ENCODE results near the gene LRFN3. TPM values are rescaled to one million over a fixed set of nuclear protein-coding genes. Genes with fewer than 3 reads are reported as not detected.

The LRFN3 gene
- total and polyA plus RNA-seq, 3 donors from 2014 or later, result 12.7 to 31.7 (median 27.6) TPM

- Histone ChIP-seq H3K27ac (peak overlapping the region; percentile 53 to 83), H3K9me3 (no peaks in the 10 kb centered on the region), H3K36me3 (ENCODE audit: low read depth, missing control alignments) (no peaks in the 10 kb centered on the region), H3K27me3 (no peaks in the 10 kb centered on the region), H3K4me1 (peaks cover 7% of the 10 kb centered on the region), H3K4me3 (peak overlapping the region; percentile 63 to 75)
- DNase-seq, result no peak
- WGBS, 2 donors, result 77 to 83% methylated on average over 13 of the region's 13 CpGs
- intact Hi-C loops (cut with DNase I; ENCODE audit: low total_unique reads), result no loop called here
- TF ChIP-seq POLR2A (IDR thresholded peaks at IDR 0.05) (no peak), CTCF (IDR thresholded peaks at IDR 0.05) (no peak)
These were observed 38.3 kb upstream of the LRFN3 start for GRCh38 chr19:35897706-35898451.

GRCh38 chr19:35898499-35898809 lies 37.7 kb upstream of the LRFN3 start:
- WGBS, 2 donors, result 9 to 19% methylated on average over 6 to 17 of the region's 17 CpGs
- no peaks in the 10 kb centered on the region for H3K9me3 ChIP-seq
- H3K36me3 ChIP-seq (ENCODE audit: low read depth, missing control alignments), result no peaks in the 10 kb centered on the region
- H3K4me3 ChIP-seq, result peak overlapping the region; percentile 63 to 75
- intact Hi-C loops (cut with DNase I; ENCODE audit: low total_unique reads), result no loop called here
- no peak for TF ChIP-seq POLR2A (IDR thresholded peaks at IDR 0.05)
- TF ChIP-seq CTCF (IDR thresholded peaks at IDR 0.05), result no peak
- no peak for DNase-seq
- H3K4me1 ChIP-seq, result peaks cover 7% of the 10 kb centered on the region
- peak overlapping the region; percentile 53 to 83 for H3K27ac ChIP-seq
- H3K27me3 ChIP-seq, result no peaks in the 10 kb centered on the region

- 0 to 1% methylated on average over 1 to 33 of the region's 43 CpGs for WGBS, 2 donors
- Histone ChIP-seq H3K27me3 (no peaks in the 10 kb centered on the region), H3K36me3 (ENCODE audit: low read depth, missing control alignments) (no peaks in the 10 kb centered on the region), H3K4me1 (peaks cover 7% of the 10 kb centered on the region), H3K4me3 (peak overlapping the region; percentile 63 to 75), H3K27ac (peak overlapping the region; percentile 64 to 83), H3K9me3 (no peaks in the 10 kb centered on the region)
- DNase-seq, result peak; percentile 85
- intact Hi-C loops (cut with DNase I; ENCODE audit: low total_unique reads), result no loop called here
- TF ChIP-seq POLR2A (IDR thresholded peaks at IDR 0.05) (peak; percentile 36), CTCF (IDR thresholded peaks at IDR 0.05) (no peak)
These were observed 36.5 kb upstream of the LRFN3 start for GRCh38 chr19:35899547-35900214.

GRCh38 chr19:35901055-35901644 lies 35.0 kb upstream of the LRFN3 start:
- DNase-seq, result no peak
- Histone ChIP-seq H3K27ac (peak overlapping the region in 1 of 2 donors; percentile 12), H3K36me3 (ENCODE audit: low read depth, missing control alignments) (no peaks in the 10 kb centered on the region), H3K4me1 (peaks cover 7% of the 10 kb centered on the region), H3K4me3 (no peak overlapping the region), H3K27me3 (no peaks in the 10 kb centered on the region), H3K9me3 (no peaks in the 10 kb centered on the region)
- WGBS, 2 donors, result 66 to 81% methylated on average over 2 of the region's 2 CpGs
- TF ChIP-seq POLR2A (IDR thresholded peaks at IDR 0.05) (no peak), CTCF (IDR thresholded peaks at IDR 0.05) (no peak)
- intact Hi-C loops (cut with DNase I; ENCODE audit: low total_unique reads), result no loop called here

All from testis (tissue), 3 donors.